ENCODE data around the gene SCFD1.
"Not testable (repeated sequence)": the region's sequence is repeated elsewhere in the genome, so short reads cannot be mapped to it uniquely, and the experiment has no call there.

DNA sequence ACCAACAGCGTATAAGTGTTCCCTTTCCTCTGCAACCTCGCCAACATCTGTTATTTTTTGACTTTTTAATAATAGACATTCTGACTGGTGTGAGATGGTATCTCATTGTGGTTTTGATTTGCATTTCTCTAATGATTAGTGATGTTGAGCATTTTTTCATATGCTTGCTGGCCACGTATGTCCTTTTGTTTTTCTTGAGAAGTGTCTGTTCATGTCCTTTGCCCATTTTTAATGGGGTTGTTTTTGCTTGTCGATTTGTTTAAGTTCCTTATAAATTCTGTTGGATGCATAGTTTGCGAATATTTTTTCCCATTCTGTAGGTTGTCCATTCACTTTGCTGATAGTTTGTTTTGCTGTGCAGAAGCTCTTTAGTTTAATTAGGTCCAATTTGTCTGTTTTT is 22.3 kb downstream of the SCFD1 start:
- not testable (repeated sequence) for TF ChIP-seq CTCF (IDR thresholded peaks at IDR 0.05; ENCODE audit: low read length); EZH2 (optimal IDR thresholded peaks at IDR 0.05; ENCODE audit: low read depth, low read length); EZH2phosphoT487 (IDR thresholded peaks at IDR 0.05; ENCODE audit: low read length)
